Measurements from ENCODE around the gene GPR161. TPM values are rescaled to one million over a fixed set of nuclear protein-coding genes. Genes with fewer than 3 reads are reported as not detected.

GPR161 gene
- total RNA-seq, 2 donors from 2014 or later: 0.93 to 1.1 TPM

Other genes with a start within 250 kb of the GPR161 start
- gene ADCY10, start 222.8 kb downstream of the GPR161 start, total RNA-seq: under 1 TPM; 0.13 to 0.98 TPM
- gene DCAF6, start 200.2 kb downstream of the GPR161 start, total RNA-seq: 10 to 100 TPM; 25.9 to 37.3 TPM
- 10 to 100 TPM; 51.1 to 67.0 TPM for gene MPC2, start 199.9 kb downstream of the GPR161 start, total RNA-seq
- 10 to 100 TPM; 38.0 to 43.0 TPM for gene TIPRL, start 42.0 kb upstream of the GPR161 start, total RNA-seq
- gene SFT2D2, start 89.1 kb upstream of the GPR161 start, total RNA-seq: 10 to 100 TPM; 45.1 to 47.5 TPM
- 1 to 10 TPM; 1.8 to 6.1 TPM for gene TBX19, start 143.9 kb upstream of the GPR161 start, total RNA-seq

Data from activated T-helper 17 cell treated with anti-CD3 and anti-CD28 coated beads, Interleukin-2, amount 50 U/mL, for 72 hours (primary cell).